Activated naive CD8-positive, alpha-beta T cell treated with anti-CD3 and anti-CD28 coated beads, Interleukin-2, amount 10 ng/mL, durations not matched to agents 7 days and 5 days (primary cell): ENCODE results near the gene PDZD2. TPM values are rescaled to one million over a fixed set of nuclear protein-coding genes. Genes with fewer than 3 reads are reported as not detected.
"Not testable (repeated sequence)": the region's sequence is repeated elsewhere in the genome, so short reads cannot be mapped to it uniquely, and the experiment has no call there.

Experiments used
- ATAC-seq: fragments of 150-1000 bp; cut with Tn5 transposase; one replicate; pipeline ENCODE4 v1.10.0; 2021; ENCODE audit warnings: low read depth, moderate library complexity
- POLR2A ChIA-PET: fragments of 350-600 bp; sonication (Branson Sonifier 250); formaldehyde crosslinking; loops from one replicate; lab custom pipeline; 2021; ENCODE audit warnings: antibody characterized with exemption; lab: Charles Lee
- DNase-seq: peaks from one replicate; pipeline ENCODE4 v3.0.0; 2021
- H3K27ac Mint-ChIP-seq: one replicate; pipeline ENCODE4 v1.8.0; 2022; ENCODE audit warnings: mild to moderate bottlenecking, mixed read lengths
- H3K27me3 Mint-ChIP-seq: one replicate; pipeline ENCODE4 v1.8.0; 2022; ENCODE audit warnings: mild to moderate bottlenecking, moderate library complexity, mixed read lengths
- H3K36me3 Mint-ChIP-seq: one replicate; pipeline ENCODE4 v1.8.0; 2021; ENCODE audit warnings: mild to moderate bottlenecking, mixed read lengths
- H3K4me1 Mint-ChIP-seq: one replicate; pipeline ENCODE4 v1.8.0; 2021; ENCODE audit warnings: mixed read lengths
- H3K4me3 Mint-ChIP-seq: one replicate; pipeline ENCODE4 v1.8.0; 2022; ENCODE audit warnings: mild to moderate bottlenecking, moderate library complexity, mixed read lengths
- H3K9me3 Mint-ChIP-seq: one replicate; pipeline ENCODE4 v1.8.0; 2021; ENCODE audit warnings: mixed read lengths
- total RNA-seq, 2 experiments: library from RNA; stranded (reverse); gene quantifications; one replicate each; pipeline ENCODE4 v1.2.3, GENCODE V29; 2021

PDZD2 gene
- total RNA-seq, 2 experiments from 2014 or later, result 0.14 to 0.22 TPM

DNA sequence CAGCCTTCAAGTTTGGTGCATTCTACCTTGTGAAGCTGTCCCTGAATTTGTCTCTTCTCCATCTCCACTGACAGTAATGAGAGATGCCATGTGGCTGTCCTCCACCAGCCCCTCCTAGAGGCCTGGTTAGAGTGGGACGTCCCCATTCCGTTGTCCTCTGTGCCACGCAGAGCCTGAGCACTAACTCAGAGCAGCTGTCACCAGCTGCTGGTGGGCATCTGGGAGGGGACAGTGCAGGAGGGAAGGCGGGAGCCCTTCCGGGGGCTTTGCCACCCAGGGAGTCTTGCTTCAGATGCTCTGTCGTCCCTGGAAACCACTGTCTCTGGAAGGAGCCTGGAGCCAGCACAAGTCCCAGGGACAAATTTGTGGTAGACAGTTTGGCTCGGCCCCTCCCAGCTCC is 78.6 kb downstream of the PDZD2 start:
- no peaks in the 10 kb centered on the region for H3K9me3 Mint-ChIP-seq
- DNase-seq, result no peak
- no peak overlapping the region for H3K27ac Mint-ChIP-seq
- H3K36me3 Mint-ChIP-seq, result no peaks in the 10 kb centered on the region
- POLR2A ChIA-PET, result no interaction called here
- H3K4me1 Mint-ChIP-seq, result no peaks in the 10 kb centered on the region
- H3K4me3 Mint-ChIP-seq, result no peak overlapping the region
- ATAC-seq, result no peak
- peaks cover 5% of the 10 kb centered on the region for H3K27me3 Mint-ChIP-seq

GRCh38 chr5:31720004-31720403 is 81.1 kb downstream of the PDZD2 start:
- Mint-ChIP-seq H3K27me3 (peaks cover 5% of the 10 kb centered on the region), H3K36me3 (no peaks in the 10 kb centered on the region), H3K9me3 (no peaks in the 10 kb centered on the region), H3K4me1 (no peaks in the 10 kb centered on the region), H3K4me3 (no peak overlapping the region), H3K27ac (no peak overlapping the region)
- POLR2A ChIA-PET, result no interaction called here
- ATAC-seq, result no peak
- DNase-seq, result no peak

GRCh38 chr5:31720811-31721345 is 81.9 kb downstream of the PDZD2 start:
- no peaks in the 10 kb centered on the region for H3K36me3 Mint-ChIP-seq
- POLR2A ChIA-PET, result no interaction called here
- ATAC-seq (no peak), DNase-seq (no peak)
- peaks cover 5% of the 10 kb centered on the region for H3K27me3 Mint-ChIP-seq
- H3K4me1 Mint-ChIP-seq, result no peaks in the 10 kb centered on the region
- H3K27ac Mint-ChIP-seq, result no peak overlapping the region
- no peak overlapping the region for H3K4me3 Mint-ChIP-seq
- H3K9me3 Mint-ChIP-seq, result no peaks in the 10 kb centered on the region

DNA sequence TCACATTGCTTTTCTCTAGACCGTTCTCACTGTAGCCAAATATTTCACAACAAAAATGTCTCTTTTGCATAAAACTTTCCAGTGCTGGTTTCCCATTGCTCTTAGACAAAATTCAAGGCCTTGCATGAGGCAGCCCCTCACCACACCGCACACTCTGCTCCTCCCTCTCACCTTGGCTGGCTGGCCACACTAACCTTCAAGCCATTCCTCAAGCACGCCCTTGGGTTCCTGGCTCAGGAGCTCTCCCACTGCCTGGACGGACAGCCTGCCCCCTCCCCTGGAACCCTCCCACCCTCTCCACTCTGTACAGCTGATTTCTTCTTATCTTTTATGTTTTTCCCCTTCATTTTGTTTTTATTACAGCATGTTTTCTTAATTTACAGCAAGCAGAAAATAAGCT is 83.2 kb downstream of the PDZD2 start:
- POLR2A ChIA-PET, result no interaction called here
- H3K4me1 Mint-ChIP-seq, result no peaks in the 10 kb centered on the region
- peaks cover 5% of the 10 kb centered on the region for H3K27me3 Mint-ChIP-seq
- ATAC-seq, result no peak
- DNase-seq, result no peak
- H3K27ac Mint-ChIP-seq, result no peak overlapping the region
- no peaks in the 10 kb centered on the region for H3K9me3 Mint-ChIP-seq
- H3K36me3 Mint-ChIP-seq, result no peaks in the 10 kb centered on the region
- H3K4me3 Mint-ChIP-seq, result no peak overlapping the region

DNA sequence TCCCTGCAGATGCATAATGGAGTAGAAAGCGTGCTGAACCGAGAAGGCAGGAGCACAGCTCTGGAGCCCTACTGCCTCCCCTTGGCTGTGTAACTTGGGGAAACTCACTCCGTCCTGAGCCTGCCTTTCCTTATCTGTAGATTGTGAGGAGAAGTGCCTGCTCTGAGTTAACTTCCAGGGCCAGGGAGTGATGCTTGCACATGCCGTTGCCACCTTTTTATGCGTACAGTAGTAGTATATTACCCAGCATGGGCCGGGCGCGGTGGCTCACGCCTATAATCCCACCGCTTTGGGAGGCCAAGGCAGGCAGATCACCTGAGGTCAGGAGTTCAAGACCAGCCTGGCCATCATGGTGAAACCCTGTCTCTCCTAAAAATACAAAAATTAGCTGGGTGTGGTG is 87.1 kb downstream of the PDZD2 start:
- ATAC-seq (no peak), DNase-seq (no peak)
- POLR2A ChIA-PET, result no interaction called here
- no peaks in the 10 kb centered on the region for H3K36me3 Mint-ChIP-seq
- no peaks in the 10 kb centered on the region for H3K4me1 Mint-ChIP-seq
- H3K27ac Mint-ChIP-seq, result no peak overlapping the region
- peaks cover under 1% of the 10 kb centered on the region for H3K27me3 Mint-ChIP-seq
- H3K4me3 Mint-ChIP-seq, result no peak overlapping the region
- no peaks in the 10 kb centered on the region for H3K9me3 Mint-ChIP-seq

- no peaks in the 10 kb centered on the region for H3K9me3 Mint-ChIP-seq
- no peak overlapping the region for H3K27ac Mint-ChIP-seq
- no peaks in the 10 kb centered on the region for H3K4me1 Mint-ChIP-seq
- H3K36me3 Mint-ChIP-seq, result no peaks in the 10 kb centered on the region
- DNase-seq, result no peak
- ATAC-seq, result no peak
- POLR2A ChIA-PET, result no interaction called here
- no peaks in the 10 kb centered on the region for H3K27me3 Mint-ChIP-seq
- no peak overlapping the region for H3K4me3 Mint-ChIP-seq
These were observed 88.0 kb downstream of the PDZD2 start for GRCh38 chr5:31726952-31727351.

- no peak for ATAC-seq
- Mint-ChIP-seq H3K4me3 (no peak overlapping the region), H3K27me3 (no peaks in the 10 kb centered on the region), H3K9me3 (no peaks in the 10 kb centered on the region), H3K4me1 (no peaks in the 10 kb centered on the region), H3K27ac (no peak overlapping the region), H3K36me3 (no peaks in the 10 kb centered on the region)
- POLR2A ChIA-PET, result no interaction called here
- no peak for DNase-seq
These were observed 89.1 kb downstream of the PDZD2 start for GRCh38 chr5:31728039-31728438.

GRCh38 chr5:31728806-31729205 is 89.9 kb downstream of the PDZD2 start:
- DNase-seq, H3K36me3 Mint-ChIP-seq, H3K27ac Mint-ChIP-seq, ATAC-seq, POLR2A ChIA-PET, H3K27me3 Mint-ChIP-seq, H3K4me3 Mint-ChIP-seq, H3K4me1 Mint-ChIP-seq, H3K9me3 Mint-ChIP-seq: not testable (repeated sequence)

DNA sequence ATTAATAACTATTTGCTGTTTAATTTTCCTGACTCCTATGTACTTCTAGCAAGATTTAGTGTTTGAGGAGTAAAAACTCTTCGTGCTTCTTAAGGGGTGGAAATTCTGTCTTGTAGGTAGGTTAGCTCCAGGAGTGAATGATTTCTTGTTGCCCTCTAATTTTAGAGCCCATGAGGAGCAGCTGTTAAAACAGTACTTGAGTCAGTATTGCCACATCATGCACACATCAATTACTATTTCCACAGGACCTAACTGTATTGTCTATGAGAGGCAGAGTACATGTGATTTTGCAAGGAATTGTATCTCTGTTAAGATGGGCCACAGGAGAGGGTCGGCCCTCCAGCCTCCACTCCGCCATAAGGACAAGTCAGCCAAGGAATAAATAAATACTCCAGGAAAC is 91.2 kb downstream of the PDZD2 start:
- no peaks in the 10 kb centered on the region for H3K4me1 Mint-ChIP-seq
- POLR2A ChIA-PET, result no interaction called here
- no peaks in the 10 kb centered on the region for H3K9me3 Mint-ChIP-seq
- no peak for ATAC-seq
- H3K4me3 Mint-ChIP-seq, result no peak overlapping the region
- no peak for DNase-seq
- H3K27ac Mint-ChIP-seq, result no peak overlapping the region
- H3K36me3 Mint-ChIP-seq, result no peaks in the 10 kb centered on the region
- H3K27me3 Mint-ChIP-seq, result no peaks in the 10 kb centered on the region

- Mint-ChIP-seq H3K27ac (no peak overlapping the region), H3K27me3 (no peaks in the 10 kb centered on the region), H3K4me1 (no peaks in the 10 kb centered on the region), H3K9me3 (no peaks in the 10 kb centered on the region), H3K4me3 (no peak overlapping the region), H3K36me3 (no peaks in the 10 kb centered on the region)
- DNase-seq, result no peak
- ATAC-seq, result no peak
- POLR2A ChIA-PET, result no interaction called here
These were observed 92.1 kb downstream of the PDZD2 start for GRCh38 chr5:31731016-31731415.

GRCh38 chr5:31731710-31732301 is 92.9 kb downstream of the PDZD2 start:
- no peak overlapping the region for H3K4me3 Mint-ChIP-seq

GRCh38 chr5:31732821-31733220 is 93.9 kb downstream of the PDZD2 start:
- H3K4me3 Mint-ChIP-seq, H3K27ac Mint-ChIP-seq, H3K36me3 Mint-ChIP-seq, DNase-seq, H3K27me3 Mint-ChIP-seq, ATAC-seq, POLR2A ChIA-PET, H3K9me3 Mint-ChIP-seq, H3K4me1 Mint-ChIP-seq: not testable (repeated sequence)

More at GRCh38 chr5:31731710-31732301, 92.9 kb downstream of the PDZD2 start:
- Mint-ChIP-seq H3K27me3 (no peaks in the 10 kb centered on the region), H3K4me1 (no peaks in the 10 kb centered on the region), H3K27ac (no peak overlapping the region), H3K36me3 (no peaks in the 10 kb centered on the region), H3K9me3 (no peaks in the 10 kb centered on the region)
- no peak for ATAC-seq
- DNase-seq, result no peak
- POLR2A ChIA-PET, result no interaction called here

GRCh38 chr5:31733371-31733770 is 94.4 kb downstream of the PDZD2 start:
- H3K4me3 Mint-ChIP-seq, result no peak overlapping the region
- POLR2A ChIA-PET, result interaction anchor here (0.6 kb wide), 1 partner anchor 17 kb away, joined by 5 read pairs; no protein-coding TSS in a partner anchor
- H3K9me3 Mint-ChIP-seq, result no peaks in the 10 kb centered on the region
- H3K4me1 Mint-ChIP-seq, result no peaks in the 10 kb centered on the region
- ATAC-seq (no peak), DNase-seq (no peak)
- H3K27ac Mint-ChIP-seq, result no peak overlapping the region
- H3K27me3 Mint-ChIP-seq, result no peaks in the 10 kb centered on the region
- H3K36me3 Mint-ChIP-seq, result no peaks in the 10 kb centered on the region

GRCh38 chr5:31736127-31736526 is 97.2 kb downstream of the PDZD2 start:
- no peaks in the 10 kb centered on the region for H3K36me3 Mint-ChIP-seq
- no peak overlapping the region for H3K27ac Mint-ChIP-seq

More at GRCh38 chr5:31736127-31736526, 97.2 kb downstream of the PDZD2 start:
- DNase-seq (no peak), ATAC-seq (no peak)
- POLR2A ChIA-PET, result no interaction called here
- Mint-ChIP-seq H3K4me3 (no peak overlapping the region), H3K9me3 (no peaks in the 10 kb centered on the region), H3K4me1 (no peaks in the 10 kb centered on the region), H3K27me3 (peaks cover 3% of the 10 kb centered on the region)
